ENCODE results near the gene EYS. TPM values are rescaled to one million over a fixed set of nuclear protein-coding genes. Genes with fewer than 3 reads are reported as not detected.
"Not testable (repeated sequence)": the region's sequence is repeated elsewhere in the genome, so short reads cannot be mapped to it uniquely, and the experiment has no call there.

The EYS gene
- total and polyA plus RNA-seq, 3 experiments from 2014 or later: not detected

DNA sequence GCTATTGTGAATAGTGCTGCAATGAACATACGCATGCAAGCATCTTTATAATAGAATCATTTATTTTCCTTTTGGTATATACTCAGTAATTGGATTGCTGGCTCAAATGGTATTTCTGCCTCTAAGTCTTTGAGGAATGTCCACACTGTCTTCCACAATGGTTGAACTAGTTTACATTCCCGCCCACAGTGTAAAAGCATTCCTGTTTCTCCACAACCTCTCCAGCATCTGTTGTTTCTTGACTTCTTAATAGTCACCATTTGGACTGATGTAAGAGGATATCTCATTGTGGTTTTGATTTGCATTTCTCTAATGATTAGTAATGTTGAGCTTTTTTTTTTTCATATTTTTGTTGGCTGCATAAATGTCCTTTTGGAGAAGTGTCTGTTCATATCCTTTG is 1862.7 kb downstream of the EYS start:
- H3K36me3 Mint-ChIP-seq: no peaks in the 10 kb centered on the region
- peaks cover 3 to 9% of the 10 kb centered on the region in 2 donors for H3K27me3 Mint-ChIP-seq
- Histone ChIP-seq H3K27ac (ENCODE audit: low read depth, low read length) (no peak overlapping the region), H3K9me3 (ENCODE audit: low read length) (no peaks in the 10 kb centered on the region), H3K4me1 (ENCODE audit: insufficient read depth, low read length) (no peaks in the 10 kb centered on the region), H3K36me3 (ENCODE audit: insufficient read depth, low read length) (no peaks in the 10 kb centered on the region), H3K4me3 (ENCODE audit: low read length) (no peak overlapping the region), H3K27me3 (ENCODE audit: insufficient read depth, low read length, poor library complexity, severe bottlenecking) (no peaks in the 10 kb centered on the region)
- H3K9me3 Mint-ChIP-seq: peaks cover 0 to 3% (median 2%) of the 10 kb centered on the region in 5 donors
- no peak for DNase-seq
- H3K4me3 Mint-ChIP-seq: no peak overlapping the region
- H3K27ac Mint-ChIP-seq: no peak overlapping the region
- POLR2A ChIA-PET: no interaction called here
- CTCF ChIA-PET: no interaction called here
- no peaks in the 10 kb centered on the region for H3K4me1 Mint-ChIP-seq

DNA sequence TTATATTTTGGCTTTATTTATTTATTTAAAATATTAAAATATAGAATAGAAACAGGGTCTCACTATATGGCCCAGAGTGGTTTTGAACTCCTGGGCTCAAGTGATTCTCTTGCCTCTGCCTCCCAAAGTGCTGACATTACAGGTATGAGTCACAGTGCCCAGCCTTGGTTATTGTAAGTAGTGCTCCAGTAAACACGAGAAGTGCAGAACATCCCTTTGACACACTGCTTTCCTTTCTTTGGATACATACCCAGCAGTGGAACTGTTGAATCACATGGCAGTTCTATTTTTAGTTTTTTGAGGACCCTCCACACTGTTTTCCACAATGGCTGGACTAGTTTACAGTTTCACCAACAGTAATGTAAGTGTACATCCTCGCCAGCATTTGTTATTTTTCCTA is 1867.5 kb downstream of the EYS start:
- ChIA-PET POLR2A (no interaction called here), CTCF (no interaction called here)
- Mint-ChIP-seq H3K27me3 (peaks cover 0 to 3% of the 10 kb centered on the region in 2 donors), H3K4me3 (no peak overlapping the region), H3K4me1 (no peaks in the 10 kb centered on the region), H3K9me3 (peaks cover 0 to 2% (median 0%) of the 10 kb centered on the region in 5 donors), H3K27ac (no peak overlapping the region), H3K36me3 (no peaks in the 10 kb centered on the region)
- Histone ChIP-seq H3K4me3 (ENCODE audit: low read length) (no peak overlapping the region), H3K4me1 (ENCODE audit: insufficient read depth, low read length) (no peaks in the 10 kb centered on the region), H3K27ac (ENCODE audit: low read depth, low read length) (no peak overlapping the region), H3K27me3 (ENCODE audit: insufficient read depth, low read length, poor library complexity, severe bottlenecking) (no peaks in the 10 kb centered on the region), H3K9me3 (ENCODE audit: low read length) (no peaks in the 10 kb centered on the region), H3K36me3 (ENCODE audit: insufficient read depth, low read length) (no peaks in the 10 kb centered on the region)
- no peak for DNase-seq

DNA sequence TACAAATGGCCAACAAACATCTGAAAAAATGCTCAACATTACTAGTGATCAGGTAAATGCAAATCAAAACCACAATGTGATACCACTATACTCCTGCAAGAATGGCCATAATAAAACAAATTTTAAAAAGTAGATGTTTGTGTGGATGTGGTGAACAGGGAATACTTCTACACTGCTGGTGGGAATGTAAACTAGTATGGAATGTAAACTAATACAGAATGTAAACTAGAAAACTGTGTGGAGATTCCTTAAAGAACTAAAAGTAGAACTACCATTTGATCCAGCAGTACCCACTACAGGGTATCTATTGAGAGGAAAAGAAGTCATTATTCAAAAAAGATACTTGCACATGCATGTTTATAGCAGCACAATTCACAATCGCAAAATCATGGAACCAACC is 1878.3 kb downstream of the EYS start:
- CTCF ChIA-PET; H3K27me3 Mint-ChIP-seq; H3K4me3 ChIP-seq (ENCODE audit: low read length); H3K27ac ChIP-seq (ENCODE audit: low read depth, low read length); H3K36me3 Mint-ChIP-seq; H3K4me1 ChIP-seq (ENCODE audit: insufficient read depth, low read length); H3K36me3 ChIP-seq (ENCODE audit: insufficient read depth, low read length); H3K27me3 ChIP-seq (ENCODE audit: insufficient read depth, low read length, poor library complexity, severe bottlenecking); H3K27ac Mint-ChIP-seq; H3K4me1 Mint-ChIP-seq; H3K9me3 ChIP-seq (ENCODE audit: low read length); DNase-seq; POLR2A ChIA-PET; H3K4me3 Mint-ChIP-seq: not testable (repeated sequence)
- H3K9me3 Mint-ChIP-seq: peaks cover 7 to 23% (median 15%) of the 10 kb centered on the region in 5 donors

DNA sequence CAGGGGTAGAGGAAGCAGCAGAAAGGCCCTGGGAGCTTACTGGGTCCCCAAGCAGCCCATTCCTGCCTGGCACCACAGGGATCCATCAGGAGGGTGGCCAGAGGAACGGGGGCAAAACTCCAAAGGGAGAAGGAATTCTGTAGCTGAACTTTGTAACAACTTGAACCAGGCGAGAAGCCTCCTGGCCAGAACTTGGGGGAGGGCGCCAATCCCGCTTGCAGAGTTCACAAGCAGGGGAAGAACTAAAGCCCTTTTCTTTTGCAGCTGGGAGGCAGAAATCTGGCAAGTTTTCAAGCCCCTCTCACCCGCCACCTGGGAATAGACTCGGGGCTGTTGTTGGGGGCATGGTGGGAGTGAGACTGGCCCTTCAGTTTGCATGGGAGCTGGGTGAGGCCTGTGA is 1882.3 kb downstream of the EYS start:
- no peak for DNase-seq
- H3K4me1 ChIP-seq (ENCODE audit: insufficient read depth, low read length): no peaks in the 10 kb centered on the region
- Mint-ChIP-seq H3K4me3 (no peak overlapping the region), H3K27me3 (peaks cover 3 to 4% of the 10 kb centered on the region in 2 donors), H3K9me3 (peaks cover 3 to 16% (median 7%) of the 10 kb centered on the region in 5 donors), H3K27ac (no peak overlapping the region), H3K4me1 (no peaks in the 10 kb centered on the region), H3K36me3 (no peaks in the 10 kb centered on the region)
- H3K36me3 ChIP-seq (ENCODE audit: insufficient read depth, low read length): no peaks in the 10 kb centered on the region
- CTCF ChIA-PET: no interaction called here
- no peak overlapping the region for H3K27ac ChIP-seq (ENCODE audit: low read depth, low read length)
- H3K4me3 ChIP-seq (ENCODE audit: low read length): no peak overlapping the region
- H3K9me3 ChIP-seq (ENCODE audit: low read length): no peaks in the 10 kb centered on the region
- no peaks in the 10 kb centered on the region for H3K27me3 ChIP-seq (ENCODE audit: insufficient read depth, low read length, poor library complexity, severe bottlenecking)
- POLR2A ChIA-PET: no interaction called here

DNA sequence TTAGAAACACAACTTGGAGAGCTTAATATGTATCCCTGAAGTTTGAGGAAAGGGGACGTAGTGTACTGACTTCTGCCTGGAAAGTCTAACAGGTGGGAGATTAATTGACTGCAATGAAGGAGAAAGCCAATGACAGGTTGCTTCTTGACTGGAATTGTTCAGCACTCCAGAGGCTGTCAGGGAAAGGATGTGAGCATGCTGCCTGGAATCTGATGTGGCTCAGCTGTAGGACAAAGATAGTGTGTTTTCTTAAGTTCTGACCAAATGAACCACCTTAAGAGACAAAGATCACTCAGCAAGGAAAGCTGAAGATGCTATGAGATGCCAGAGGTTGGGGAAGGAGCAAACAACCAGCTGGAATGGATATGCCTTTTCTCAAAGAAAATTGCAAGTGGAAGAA is 1885.6 kb downstream of the EYS start:
- Mint-ChIP-seq H3K9me3 (peaks cover 0 to 8% (median 2%) of the 10 kb centered on the region in 5 donors), H3K4me1 (no peaks in the 10 kb centered on the region), H3K27me3 (peaks cover 1 to 7% of the 10 kb centered on the region in 2 donors), H3K27ac (no peak overlapping the region), H3K4me3 (no peak overlapping the region), H3K36me3 (no peaks in the 10 kb centered on the region)
- POLR2A ChIA-PET: no interaction called here
- DNase-seq: no peak
- Histone ChIP-seq H3K4me3 (ENCODE audit: low read length) (no peak overlapping the region), H3K27ac (ENCODE audit: low read depth, low read length) (no peak overlapping the region), H3K4me1 (ENCODE audit: insufficient read depth, low read length) (no peaks in the 10 kb centered on the region), H3K36me3 (ENCODE audit: insufficient read depth, low read length) (no peaks in the 10 kb centered on the region), H3K27me3 (ENCODE audit: insufficient read depth, low read length, poor library complexity, severe bottlenecking) (no peaks in the 10 kb centered on the region), H3K9me3 (ENCODE audit: low read length) (no peaks in the 10 kb centered on the region)
- CTCF ChIA-PET: no interaction called here

DNA sequence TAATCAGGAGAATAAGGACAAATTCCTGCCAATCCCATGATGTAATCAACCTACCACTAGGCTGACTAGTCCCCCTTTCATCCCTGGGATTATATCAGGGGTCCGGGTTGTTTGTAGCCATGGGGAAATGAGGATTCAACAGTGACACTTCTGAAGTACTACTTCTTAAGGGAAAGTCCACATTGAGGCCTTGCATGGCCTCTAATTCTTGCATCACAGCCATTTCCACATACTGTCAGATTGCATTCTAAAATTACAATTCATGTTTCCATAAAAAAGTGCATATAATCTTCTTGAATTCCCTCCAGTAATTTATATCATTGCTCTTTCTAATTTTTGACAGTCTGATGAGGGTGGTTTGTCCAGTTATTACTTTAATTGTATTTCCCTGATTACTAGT is 1887.2 kb downstream of the EYS start:
- ChIA-PET POLR2A (no interaction called here), CTCF (no interaction called here)
- no peak overlapping the region for H3K27ac Mint-ChIP-seq
- Histone ChIP-seq H3K4me3 (ENCODE audit: low read length) (no peak overlapping the region), H3K27me3 (ENCODE audit: insufficient read depth, low read length, poor library complexity, severe bottlenecking) (no peaks in the 10 kb centered on the region), H3K27ac (ENCODE audit: low read depth, low read length) (no peak overlapping the region), H3K4me1 (ENCODE audit: insufficient read depth, low read length) (no peaks in the 10 kb centered on the region), H3K36me3 (ENCODE audit: insufficient read depth, low read length) (no peaks in the 10 kb centered on the region), H3K9me3 (ENCODE audit: low read length) (no peaks in the 10 kb centered on the region)
- H3K9me3 Mint-ChIP-seq: no peaks in the 10 kb centered on the region
- DNase-seq: no peak
- H3K27me3 Mint-ChIP-seq: peaks cover 1 to 7% of the 10 kb centered on the region in 2 donors
- H3K4me1 Mint-ChIP-seq: no peaks in the 10 kb centered on the region
- H3K36me3 Mint-ChIP-seq: no peaks in the 10 kb centered on the region
- no peak overlapping the region for H3K4me3 Mint-ChIP-seq

DNA sequence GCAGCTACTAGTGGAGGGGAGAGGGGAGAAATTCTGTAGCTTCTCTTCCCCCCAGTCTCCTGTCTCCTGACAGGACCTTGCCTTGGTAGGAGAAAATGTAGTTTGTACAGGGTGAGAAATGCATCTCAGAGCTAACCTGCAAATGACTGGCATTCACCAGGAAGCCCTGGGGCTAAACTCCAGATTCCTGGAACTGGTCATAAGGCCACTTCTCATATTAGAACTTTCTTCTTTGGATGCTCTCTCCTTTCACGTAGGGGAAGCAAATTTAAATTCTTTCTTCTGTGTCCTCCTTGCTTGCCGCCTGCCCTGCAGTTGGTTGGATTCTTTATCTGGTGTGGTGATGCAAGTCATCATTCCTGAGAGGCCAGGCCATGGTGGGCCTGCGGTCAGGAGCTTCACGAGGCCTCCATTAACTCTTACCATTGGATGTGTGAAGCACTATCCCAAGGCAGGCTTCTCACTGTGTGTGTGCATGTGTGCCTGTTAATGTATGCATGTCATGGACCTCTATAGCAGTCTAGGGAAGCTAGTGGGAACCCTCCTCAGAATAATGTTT is 1889.5 kb downstream of the EYS start:
- H3K27me3 ChIP-seq (ENCODE audit: insufficient read depth, low read length, poor library complexity, severe bottlenecking): no peaks in the 10 kb centered on the region
- H3K9me3 Mint-ChIP-seq: no peaks in the 10 kb centered on the region
- H3K4me3 ChIP-seq (ENCODE audit: low read length): no peak overlapping the region
- no peak overlapping the region for H3K27ac ChIP-seq (ENCODE audit: low read depth, low read length)
- H3K36me3 ChIP-seq (ENCODE audit: insufficient read depth, low read length): no peaks in the 10 kb centered on the region
- peaks cover 0 to 11% of the 10 kb centered on the region in 2 donors for H3K27me3 Mint-ChIP-seq
- no peaks in the 10 kb centered on the region for H3K9me3 ChIP-seq (ENCODE audit: low read length)
- H3K4me3 Mint-ChIP-seq: no peak overlapping the region
- ChIA-PET CTCF (interaction anchor here (1.3 kb wide), 1 partner anchor 9 kb away, joined by 3 read pairs; no protein-coding TSS in a partner anchor), POLR2A (no interaction called here)
- no peaks in the 10 kb centered on the region for H3K4me1 ChIP-seq (ENCODE audit: insufficient read depth, low read length)
- no peak overlapping the region for H3K27ac Mint-ChIP-seq
- DNase-seq: no peak
- no peaks in the 10 kb centered on the region for H3K36me3 Mint-ChIP-seq
- no peaks in the 10 kb centered on the region for H3K4me1 Mint-ChIP-seq

GRCh38 chr6:63816982-63817436 is 1890.0 kb downstream of the EYS start:
- ChIA-PET CTCF (no interaction called here), POLR2A (no interaction called here)
- Mint-ChIP-seq H3K4me3 (no peak overlapping the region), H3K4me1 (no peaks in the 10 kb centered on the region), H3K27me3 (peaks cover 2 to 17% of the 10 kb centered on the region in 2 donors), H3K36me3 (no peaks in the 10 kb centered on the region), H3K9me3 (no peaks in the 10 kb centered on the region), H3K27ac (no peak overlapping the region)
- Histone ChIP-seq H3K4me3 (ENCODE audit: low read length) (no peak overlapping the region), H3K4me1 (ENCODE audit: insufficient read depth, low read length) (no peaks in the 10 kb centered on the region), H3K27ac (ENCODE audit: low read depth, low read length) (no peak overlapping the region), H3K36me3 (ENCODE audit: insufficient read depth, low read length) (no peaks in the 10 kb centered on the region), H3K27me3 (ENCODE audit: insufficient read depth, low read length, poor library complexity, severe bottlenecking) (no peaks in the 10 kb centered on the region), H3K9me3 (ENCODE audit: low read length) (no peaks in the 10 kb centered on the region)
- DNase-seq: no peak

All from CD8-positive, alpha-beta memory T cell (primary cell).